H1 (cell line): Measurements from ENCODE around the gene EXO1. TPM values are rescaled to one million over a fixed set of nuclear protein-coding genes. Genes with fewer than 3 reads are reported as not detected.

Experiments used
- CTCF ChIA-PET: fragments of 300-600 bp; sonication (Branson Sonifier 250); formaldehyde crosslinking; loops from one replicate; lab custom pipeline; 2021; ENCODE audit not compliant: partially characterized antibody; lab: Charles Lee
- POLR2A ChIA-PET: fragments of 300-600 bp; sonication (Branson Sonifier 250); formaldehyde crosslinking; loops from one replicate; lab custom pipeline; 2021; ENCODE audit warnings: inconsistent platforms; ENCODE audit not compliant: partially characterized antibody; lab: Charles Lee
- DNase-seq, 2 experiments: peaks; one replicate each; pipeline versions ENCODE4 v3.0.0 to v3.0.0-alpha.2; 2010 to 2022; ENCODE audit warnings: low spot score in 2 of 2, low read depth in 1 of 2, mixed read lengths in 1 of 2
- FAIRE-seq: peaks from 2 replicates; lab custom pipeline; 2011; peaks lifted over from hg19 to GRCh38; lab: Jason Lieb, UNC
- H2AFZ ChIP-seq: 2 replicates; pipeline ENCODE4 v1.8.1; 2012; ENCODE audit warnings: low read length, inconsistent platforms
- H2AK5ac ChIP-seq: 2 replicates; pipeline ENCODE4 v1.6.1; 2013; ENCODE audit warnings: low read depth, low read length
- H2BK120ac ChIP-seq: replicated peaks from 2 replicates; pipeline ENCODE3; 2013; ENCODE audit warnings: low read depth, low read length, inconsistent platforms
- H2BK12ac ChIP-seq: 2 replicates; pipeline ENCODE4 v1.6.1; 2013; ENCODE audit warnings: low read depth, low read length
- H2BK15ac ChIP-seq: 2 replicates; pipeline ENCODE4 v1.6.1; 2013; ENCODE audit warnings: low read length
- H2BK20ac ChIP-seq: 2 replicates; pipeline ENCODE4 v1.6.1; 2013; ENCODE audit warnings: low read length
- H2BK5ac ChIP-seq: 2 replicates; pipeline ENCODE4 v1.6.1; 2013; ENCODE audit warnings: low read depth, low read length
- H3K14ac ChIP-seq: 2 replicates; pipeline ENCODE4 v1.6.1; 2013; ENCODE audit warnings: inconsistent platforms; ENCODE audit not compliant: insufficient read length
- H3K18ac ChIP-seq: 2 replicates; pipeline ENCODE4 v1.6.1; 2013; ENCODE audit warnings: low read length; ENCODE audit errors: extremely low read depth
- H3K23ac ChIP-seq: 2 replicates; pipeline ENCODE4 v1.6.1; 2013; ENCODE audit warnings: inconsistent platforms; ENCODE audit not compliant: insufficient read length
- H3K23me2 ChIP-seq: 2 replicates; pipeline ENCODE4 v1.6.1; 2013; ENCODE audit warnings: low read depth, low read length
- H3K27ac ChIP-seq: 2 replicates; pipeline ENCODE4 v1.6.1; 2011; ENCODE audit warnings: low read depth, low read length, inconsistent platforms
- H3K27me3 ChIP-seq, 4 experiments: replicated peaks in 1 of 4; 1 replicate in 1 of 4; 2 replicates in 3 of 4; pipeline versions ENCODE4 v1.6.1 to v1.8.1; 2011 to 2013; ENCODE audit warnings: low read length in 3 of 4, mild to moderate bottlenecking in 3 of 4, inconsistent platforms in 2 of 4, mixed read lengths in 2 of 4, moderate library complexity in 1 of 4; ENCODE audit not compliant: control insufficient read depth in 3 of 4, insufficient read depth in 3 of 4; ENCODE audit errors: extremely low read depth in 1 of 4
- H3K36me3 ChIP-seq, 4 experiments: 2 replicates each; pipeline versions ENCODE4 v1.6.1 to v1.8.1; 2011 to 2013; ENCODE audit warnings: mild to moderate bottlenecking in 4 of 4, low read length in 3 of 4, moderate library complexity in 2 of 4, control low read depth in 1 of 4, inconsistent platforms in 1 of 4; ENCODE audit not compliant: insufficient read depth in 4 of 4, control insufficient read depth in 2 of 4
- H3K4ac ChIP-seq: replicated peaks from 2 replicates; pipeline ENCODE3; 2013; ENCODE audit warnings: low read length, low read depth, mixed read lengths, inconsistent platforms; ENCODE audit not compliant: insufficient read length
- H3K4me1 ChIP-seq, 4 experiments: replicated peaks in 1 of 4; 1 replicate in 1 of 4; 2 replicates in 3 of 4; pipeline versions ENCODE4 v1.6.1 to v1.8.1; 2011 to 2013; ENCODE audit warnings: low read length in 3 of 4, inconsistent platforms in 2 of 4, mixed read lengths in 1 of 4; ENCODE audit not compliant: insufficient read depth in 4 of 4, control insufficient read depth in 3 of 4
- H3K4me2 ChIP-seq, 2 experiments: 2 replicates each; pipeline versions ENCODE4 v1.6.1 to v1.8.1; 2011 to 2013; ENCODE audit warnings: low read depth in 2 of 2, low read length in 2 of 2, control low read depth in 1 of 2, inconsistent platforms in 1 of 2, mild to moderate bottlenecking in 1 of 2; ENCODE audit not compliant: insufficient read depth in 1 of 2
- H3K4me3 ChIP-seq, 4 experiments: fragments of 200-600, 300-600 bp in 1 of 4; sonication (generic), shearing (Covaris generic), sonication (Bioruptor Twin) in 1 of 4; 2 replicates each; pipeline versions ENCODE4 v1.5.1 to v1.8.1; 2011 to 2016; ENCODE audit warnings: low read length in 4 of 4, low read depth in 3 of 4, control low read depth in 2 of 4, inconsistent platforms in 2 of 4, mild to moderate bottlenecking in 2 of 4, mixed read lengths in 1 of 4, moderate library complexity in 1 of 4; ENCODE audit not compliant: insufficient read depth in 2 of 4; ENCODE audit errors: extremely low read depth in 1 of 4
- H3K56ac ChIP-seq: replicated peaks from 2 replicates; pipeline ENCODE3; 2013; ENCODE audit warnings: low read depth, mild to moderate bottlenecking, mixed read lengths, low read length, inconsistent platforms; ENCODE audit not compliant: insufficient read length
- H3K79me1 ChIP-seq: 2 replicates; pipeline ENCODE4 v1.6.1; 2013; ENCODE audit warnings: low read depth, low read length, control low read depth
- H3K79me2 ChIP-seq, 2 experiments: 2 replicates each; pipeline versions ENCODE4 v1.6.1 to v1.8.1; 2012 to 2013; ENCODE audit warnings: low read length in 2 of 2, mild to moderate bottlenecking in 2 of 2, inconsistent platforms in 1 of 2; ENCODE audit not compliant: insufficient read depth in 2 of 2, control insufficient read depth in 1 of 2
- H3K9ac ChIP-seq, 4 experiments: replicated peaks in 1 of 4; 1 replicate in 1 of 4; 2 replicates in 3 of 4; pipeline versions ENCODE4 v1.6.1 to v1.8.1; 2011 to 2013; ENCODE audit warnings: low read depth in 3 of 4, low read length in 3 of 4, control low read depth in 2 of 4, mild to moderate bottlenecking in 2 of 4, moderate library complexity in 2 of 4, inconsistent platforms in 1 of 4; ENCODE audit errors: extremely low read depth in 1 of 4
- H3K9me3 ChIP-seq, 2 experiments: 2 replicates each; pipeline versions ENCODE4 v1.6.1 to v1.8.1; 2012 to 2013; ENCODE audit warnings: mild to moderate bottlenecking in 2 of 2, moderate library complexity in 2 of 2, control low read depth in 1 of 2, inconsistent platforms in 1 of 2, low read depth in 1 of 2, low read length in 1 of 2, mixed read lengths in 1 of 2; ENCODE audit not compliant: insufficient read depth in 2 of 2
- H4K20me1 ChIP-seq, 2 experiments: replicated peaks in 1 of 2; 2 replicates each; pipeline versions ENCODE3 to v1.8.1; 2011 to 2013; ENCODE audit warnings: inconsistent platforms in 2 of 2, low read length in 2 of 2, mild to moderate bottlenecking in 1 of 2; ENCODE audit not compliant: insufficient read depth in 2 of 2, control insufficient read depth in 1 of 2
- H4K5ac ChIP-seq: 2 replicates; pipeline ENCODE4 v1.6.1; 2013; ENCODE audit warnings: low read length, low read depth, mixed read lengths, inconsistent platforms; ENCODE audit not compliant: insufficient read length
- H4K8ac ChIP-seq: 2 replicates; pipeline ENCODE4 v1.8.0; 2013; ENCODE audit warnings: mild to moderate bottlenecking, moderate library complexity, low read length, inconsistent platforms; ENCODE audit not compliant: insufficient read depth; ENCODE audit errors: extremely low read depth
- H4K91ac ChIP-seq: replicated peaks from 2 replicates; pipeline ENCODE3; 2013; ENCODE audit warnings: low read length, mixed read lengths, inconsistent platforms; ENCODE audit not compliant: insufficient read length
- BRCA1 ChIP-seq: IDR thresholded peaks from 2 replicates; pipeline ENCODE4 v1.6.1; 2012; ENCODE audit warnings: low read depth, low read length, improper control_type of control experiment
- CBX5 ChIP-seq: fragments of 300-800, 300-1000 bp; sonication (generic); IDR thresholded peaks from 2 replicates; pipeline ENCODE4 v1.7.1; 2016; ENCODE audit warnings: antibody characterized with exemption, low read length, low read depth
- CEBPB ChIP-seq: IDR thresholded peaks from 2 replicates; pipeline ENCODE4 v1.6.1; 2012; ENCODE audit warnings: low read depth, low read length
- CHD1 ChIP-seq: IDR thresholded peaks from 2 replicates; pipeline ENCODE4 v1.6.1; 2012; ENCODE audit warnings: low read depth, low read length, improper control_type of control experiment
- CREB1 ChIP-seq: IDR thresholded peaks from 2 replicates; pipeline ENCODE4 v1.6.1; 2012; ENCODE audit warnings: inconsistent platforms
- EP300 ChIP-seq, 2 experiments: IDR thresholded peaks; 1 replicate in 1 of 2; 2 replicates in 1 of 2; pipeline ENCODE4 v1.6.1; 2011 to 2012; ENCODE audit warnings: low read depth in 2 of 2, low read length in 2 of 2, mild to moderate bottlenecking in 2 of 2, borderline replicate concordance in 1 of 2, inconsistent platforms in 1 of 2, moderate library complexity in 1 of 2
- HDAC2 ChIP-seq, 2 experiments: fragments of 300-600 bp in 1 of 2; sonication (generic) in 1 of 2; IDR thresholded peaks; 2 replicates each; pipeline ENCODE4 v1.6.1; 2011 to 2012; ENCODE audit warnings: low read depth in 2 of 2, low read length in 2 of 2, mild to moderate bottlenecking in 2 of 2, moderate library complexity in 2 of 2, borderline replicate concordance in 1 of 2, inconsistent platforms in 1 of 2
- JUN ChIP-seq: IDR thresholded peaks from 2 replicates; pipeline ENCODE4 v1.6.1; 2011; ENCODE audit warnings: low read depth, mild to moderate bottlenecking, improper control_type of control experiment, low read length
- POLR2A ChIP-seq, 2 experiments: IDR thresholded peaks; 1 replicate in 1 of 2; 2 replicates in 1 of 2; pipeline ENCODE4 v1.6.1; 2011; ENCODE audit warnings: low read depth in 2 of 2, low read length in 2 of 2, mild to moderate bottlenecking in 2 of 2; ENCODE audit errors: control extremely low read depth in 1 of 2
- RBBP5 ChIP-seq: IDR thresholded peaks from 2 replicates; pipeline ENCODE4 v1.7.1; 2012; ENCODE audit warnings: low read depth, mild to moderate bottlenecking, inconsistent platforms, low read length, moderate library complexity, borderline replicate concordance
- RXRA ChIP-seq: IDR thresholded peaks from 2 replicates; pipeline ENCODE4 v1.6.1; 2011; ENCODE audit warnings: low read depth, mild to moderate bottlenecking, low read length, moderate library complexity; ENCODE audit not compliant: insufficient read depth
- SP4 ChIP-seq: IDR thresholded peaks from 2 replicates; pipeline ENCODE4 v1.6.1; 2012; ENCODE audit warnings: low read length, inconsistent platforms
- SRF ChIP-seq: IDR thresholded peaks from 2 replicates; pipeline ENCODE4 v1.6.1; 2011; ENCODE audit warnings: mild to moderate bottlenecking, low read depth, low read length, moderate library complexity
- YY1 ChIP-seq: IDR thresholded peaks from 2 replicates; pipeline ENCODE4 v1.6.1; 2011; ENCODE audit warnings: low read depth, mild to moderate bottlenecking, low read length
- WGBS, 2 experiments: shearing (Covaris generic) in 1 of 2; methylation state at CpG; one replicate each; pipeline versions ENCODE4 v1.1.6 to v1.1.7; 2013 to 2015; ENCODE audit warnings: low lambda C conversion rate in 2 of 2, mixed read lengths in 2 of 2, inconsistent platforms in 1 of 2, low coverage in 1 of 2, missing lambda C conversion rate in 1 of 2; ENCODE audit not compliant: insufficient replicate concordance in 2 of 2, insufficient coverage in 1 of 2, insufficient read length in 1 of 2; ENCODE audit errors: extremely low coverage in 1 of 2, missing lambda C conversion rate in 1 of 2; 5-methylcytosine and 5-hydroxymethylcytosine counted together
- polyA plus RNA-seq, 7 experiments: library from polyadenylated mRNA; depleted of rRNA in 3 of 7; stranded (reverse) in 5 of 7; unstranded in 2 of 7; fragments of >200 nt in 5 of 7; fragments of 200-250 nt in 2 of 7; gene quantifications; 1 replicate in 5 of 7; 2 replicates in 1 of 7; 4 replicates in 1 of 7; pipeline versions ENCODE4 v1.2.1 to v1.2.3, GENCODE V29; 2011 to 2013; ENCODE audit warnings: missing spikeins in 2 of 7, mixed read lengths in 2 of 7
- total RNA-seq: library from RNA; stranded (reverse); fragmentation: NEBNext Ultra II Directional; extraction: Animal tissue kit (Norgen Biotek cat#: 25700); gene quantifications from 2 replicates; pipeline ENCODE4 v1.2.1, GENCODE V29; 2021
- TF ChIP-seq, protein P1 (sequence below): IDR thresholded peaks from 2 replicates; pipeline ENCODE4 v1.6.1; 2012; ENCODE audit warnings: inconsistent platforms

The EXO1 gene
- total and polyA plus RNA-seq, 2 of the 8 experiments (the other 6 are each of a cell fraction or from before 2014, with no cell fraction given): 9.2 to 43.0 TPM

DNA sequence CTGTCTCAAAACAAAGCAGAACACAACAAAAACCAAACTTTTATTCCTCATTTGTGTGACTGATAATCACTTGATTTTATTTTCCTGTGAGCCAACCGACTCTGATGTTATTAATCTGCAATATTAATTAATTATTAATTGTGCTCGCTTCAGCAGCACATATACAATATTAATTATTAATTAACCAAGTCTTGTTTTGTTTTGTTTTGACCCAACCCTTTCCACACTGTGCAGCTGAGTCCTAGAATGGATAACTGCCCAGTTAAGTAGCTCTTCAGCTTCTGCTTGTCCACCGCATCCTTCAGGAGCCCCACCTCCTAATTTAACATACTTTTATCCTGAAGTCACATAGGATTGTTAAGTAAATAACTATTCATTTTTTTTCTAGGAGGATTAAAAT, 47.4 kb upstream of the EXO1 start:
- FAIRE-seq: no peak

More for the DNA sequence above, 47.4 kb upstream of the EXO1 start:
- POLR2A ChIA-PET: interaction anchor here (1.1 kb wide), 1 partner anchor 10 kb away, joined by 4 read pairs; no protein-coding TSS in a partner anchor
- Histone ChIP-seq H3K9ac (no peak overlapping the region), H3K79me2 (no peaks in the 10 kb centered on the region), H3K27ac (no peak overlapping the region), H3K56ac (no peak overlapping the region), H3K23me2 (0 out of 2 replicates have a peak, but pooled peaks cover 2% of the 10 kb centered on the region), H3K14ac (no peak overlapping the region), H2BK12ac (no peak overlapping the region), H3K9me3 (no peaks in the 10 kb centered on the region), H2BK20ac (no peak overlapping the region), H4K91ac (no peak overlapping the region)
- TF ChIP-seq CBX5: no peak
- no peak for TF ChIP-seq BRCA1
- TF ChIP-seq POLR2A (IDR thresholded peaks at IDR 0.05; ENCODE audit: control extremely low read depth in 1 of 2, low read depth in 2 of 2, low read length in 2 of 2): no peak
- TF ChIP-seq YY1: no peak
- TF ChIP-seq, protein P1, sequence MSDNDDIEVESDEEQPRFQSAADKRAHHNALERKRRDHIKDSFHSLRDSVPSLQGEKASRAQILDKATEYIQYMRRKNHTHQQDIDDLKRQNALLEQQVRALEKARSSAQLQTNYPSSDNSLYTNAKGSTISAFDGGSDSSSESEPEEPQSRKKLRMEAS: no peak
- TF ChIP-seq RBBP5: no peak
- TF ChIP-seq CEBPB: no peak
- TF ChIP-seq CHD1: no peak
- TF ChIP-seq SRF: no peak
- no peak for TF ChIP-seq SP4
- TF ChIP-seq RXRA: no peak
- TF ChIP-seq HDAC2 (IDR thresholded peaks at IDR 0.05; ENCODE audit: borderline replicate concordance in 1 of 2, low read depth in 2 of 2, low read length in 2 of 2): no peak
- TF ChIP-seq EP300 (IDR thresholded peaks at IDR 0.05; ENCODE audit: borderline replicate concordance in 1 of 2, low read depth in 2 of 2, low read length in 2 of 2): no peak
- TF ChIP-seq JUN: no peak
- TF ChIP-seq CREB1: no peak
- TF ChIP-seq, all 59 proteins: peak for 0
- H4K8ac ChIP-seq: no peak overlapping the region
- no peak for DNase-seq
- H2AK5ac ChIP-seq: no peak overlapping the region
- no peak overlapping the region for H3K4me2 ChIP-seq
- H2BK5ac ChIP-seq: no peak overlapping the region
- H3K4ac ChIP-seq: no peak overlapping the region
- H3K79me1 ChIP-seq: no peaks in the 10 kb centered on the region
- H4K20me1 ChIP-seq: no peaks in the 10 kb centered on the region
- H2AFZ ChIP-seq: no peak overlapping the region
- no peaks in the 10 kb centered on the region for H3K4me1 ChIP-seq
- H2BK15ac ChIP-seq: no peak overlapping the region
- no peak overlapping the region for H3K4me3 ChIP-seq
- H3K36me3 ChIP-seq: no peaks in the 10 kb centered on the region
- no peak overlapping the region for H2BK120ac ChIP-seq
- no peak overlapping the region for H3K23ac ChIP-seq
- 90% methylated on average over 3 of the region's 3 CpGs; no CpG with 5 or more reads in 1 of the 2 experiments for WGBS, 2 experiments
- no peaks in the 10 kb centered on the region for H3K27me3 ChIP-seq
- CTCF ChIA-PET: interaction anchor here (1.6 kb wide), 1 partner anchor 28 kb away, joined by 3 read pairs; no protein-coding TSS in a partner anchor
- no peak overlapping the region for H3K18ac ChIP-seq
- no peak overlapping the region for H4K5ac ChIP-seq
